HCT116 (cell line): Measurements from ENCODE around the gene C4orf54. TPM values are rescaled to one million over a fixed set of nuclear protein-coding genes. Genes with fewer than 3 reads are reported as not detected.

Experiments used
- ATAC-seq: fragments of 200-7000 bp; cut with Tn5 transposase; 2 replicates; pipeline ENCODE4 v1.9.1; 2020; ENCODE audit warnings: mild to moderate bottlenecking, moderate library complexity
- BruUV-seq: library from RNA; stranded (reverse); fragments of 400-500 nt; replicated peaks from 2 replicates; lab custom pipeline; 2021; lab: Mats Ljungman, UMichigan
- CTCF ChIA-PET: fragments of 300-600 bp; sonication (Branson Sonifier 250); formaldehyde crosslinking; loops from one replicate; lab custom pipeline; 2021; ENCODE audit warnings: antibody characterized with exemption; lab: Charles Lee
- POLR2A ChIA-PET: fragments of 300-600, 350-600 bp; sonication (Branson Sonifier 250); formaldehyde crosslinking; loops from one replicate; lab custom pipeline; 2021; ENCODE audit warnings: antibody characterized with exemption; lab: Charles Lee
- RAD21 ChIA-PET, 2 experiments: fragments of 300-600 bp; sonication (Branson Sonifier 250); formaldehyde crosslinking; loops; one replicate each; lab custom pipeline; 2023; ENCODE audit warnings: low total read pairs in 2 of 2; ENCODE audit not compliant: uncharacterized antibody in 2 of 2, unreplicated experiment in 2 of 2, low non-redundant PET in 1 of 2; lab: Charles Lee
- DNase-seq: peaks from one replicate; pipeline ENCODE4 v3.0.0-alpha.2; 2010; ENCODE audit warnings: low read depth, low spot score
- H2AFZ ChIP-seq: fragments of 200-600 bp; shearing (Covaris generic), sonication (generic); 2 replicates; pipeline ENCODE4 v1.6.1; 2017; ENCODE audit warnings: low read depth, mixed run types, mixed read lengths, antibody characterized with exemption, low read length; ENCODE audit not compliant: poor library complexity, severe bottlenecking
- H3K27ac ChIP-seq: 2 replicates; pipeline ENCODE4 v1.5.1; 2012; ENCODE audit warnings: low read depth, low read length
- H3K27me3 ChIP-seq: fragments of 200-600 bp; sonication (generic); 2 replicates; pipeline ENCODE4 v1.6.1; 2016; ENCODE audit warnings: mixed run types, low read length, mixed read lengths; ENCODE audit not compliant: insufficient read depth
- H3K36me3 ChIP-seq, 2 experiments: fragments of 200-500 bp in 1 of 2; fragments of 200-600 bp in 1 of 2; sonication (Bioruptor generic) in 1 of 2; sonication (generic) in 1 of 2; 2 replicates each; pipeline versions ENCODE4 v1.5.1 to v1.6.1; 2014 to 2016; ENCODE audit warnings: low read length in 2 of 2, inconsistent platforms in 1 of 2, mixed read lengths in 1 of 2, mixed run types in 1 of 2; ENCODE audit not compliant: insufficient read depth in 2 of 2, control insufficient read depth in 1 of 2
- H3K4me1 ChIP-seq, 2 experiments: fragments of 200-600 bp in 1 of 2; sonication (generic) in 1 of 2; 2 replicates each; pipeline versions ENCODE4 v1.5.1 to v1.6.1; 2012 to 2017; ENCODE audit warnings: low read length in 2 of 2, inconsistent platforms in 1 of 2, mild to moderate bottlenecking in 1 of 2, mixed read lengths in 1 of 2, mixed run types in 1 of 2, moderate library complexity in 1 of 2; ENCODE audit not compliant: insufficient read depth in 2 of 2, control insufficient read depth in 1 of 2
- H3K4me2 ChIP-seq: fragments of 200-600 bp; sonication (generic); 2 replicates; pipeline ENCODE4 v1.6.1; 2017; ENCODE audit warnings: mixed run types, low read length, mixed read lengths
- H3K4me3 ChIP-seq, 2 experiments: fragments of 200-600 bp in 1 of 2; sonication (generic) in 1 of 2; replicated peaks in 1 of 2; 2 replicates each; pipeline ENCODE4 v1.5.1; 2011 to 2016; ENCODE audit warnings: low read length in 2 of 2, control low read depth in 1 of 2, low read depth in 1 of 2, mild to moderate bottlenecking in 1 of 2, mixed read lengths in 1 of 2, mixed run types in 1 of 2
- H3K79me2 ChIP-seq: fragments of 200-600 bp; sonication (generic); 2 replicates; pipeline ENCODE4 v1.6.1; 2017; ENCODE audit warnings: mild to moderate bottlenecking, mixed run types, low read length, moderate library complexity, mixed read lengths; ENCODE audit not compliant: insufficient read depth
- H3K9ac ChIP-seq: fragments of 200-600 bp; sonication (generic); 2 replicates; pipeline ENCODE4 v1.6.1; 2016; ENCODE audit warnings: low read length, mixed read lengths
- H3K9me2 ChIP-seq: fragments of 200-600 bp; sonication (generic), shearing (Covaris generic); 2 replicates; pipeline ENCODE4 v1.6.1; 2017; ENCODE audit warnings: mixed run types, mild to moderate bottlenecking, moderate library complexity; ENCODE audit not compliant: insufficient read depth
- H3K9me3 ChIP-seq, 2 experiments: fragments of 200-500 bp in 1 of 2; fragments of 200-600 bp in 1 of 2; sonication (Bioruptor generic) in 1 of 2; sonication (generic) in 1 of 2; 2 replicates each; pipeline ENCODE4 v1.6.1; 2014 to 2017; ENCODE audit warnings: low read length in 2 of 2, mixed read lengths in 2 of 2, inconsistent platforms in 1 of 2, low read depth in 1 of 2, mild to moderate bottlenecking in 1 of 2, mixed run types in 1 of 2, moderate library complexity in 1 of 2; ENCODE audit not compliant: control insufficient read depth in 1 of 2, insufficient read depth in 1 of 2
- H4K20me1 ChIP-seq: fragments of 200-600 bp; sonication (generic), shearing (Covaris generic); 2 replicates; pipeline ENCODE4 v1.6.1; 2017; ENCODE audit warnings: mixed run types, mild to moderate bottlenecking, moderate library complexity; ENCODE audit not compliant: insufficient read depth
- ATF3 ChIP-seq: IDR thresholded peaks from 2 replicates; pipeline ENCODE4 v1.6.1; 2012
- CBX3 ChIP-seq: IDR thresholded peaks from 2 replicates; pipeline ENCODE4 v1.6.1; 2012; ENCODE audit warnings: low read depth
- EZH2phosphoT487 ChIP-seq: fragments of 200-600 bp; IDR thresholded peaks from 2 replicates; pipeline ENCODE4 v1.6.1; 2018; ENCODE audit warnings: antibody characterized with exemption, borderline replicate concordance
- FOSL1 ChIP-seq: IDR thresholded peaks from 2 replicates; pipeline ENCODE4 v1.6.1; 2012; ENCODE audit warnings: low read depth
- JUND ChIP-seq: IDR thresholded peaks from 2 replicates; pipeline ENCODE4 v1.6.1; 2012
- MAX ChIP-seq: IDR thresholded peaks from 2 replicates; pipeline ENCODE4 v1.6.1; 2012
- POLR2A ChIP-seq: IDR thresholded peaks from 2 replicates; pipeline ENCODE4 v1.7.0; 2011; ENCODE audit warnings: borderline replicate concordance; ENCODE audit not compliant: insufficient read depth, insufficient read length; ENCODE audit errors: extremely low read depth
- REST ChIP-seq: IDR thresholded peaks from 2 replicates; pipeline ENCODE4 v1.6.1; 2012; ENCODE audit warnings: low read depth
- SIN3A ChIP-seq: IDR thresholded peaks from 2 replicates; pipeline ENCODE4 v1.6.1; 2012; ENCODE audit warnings: low read depth
- SP1 ChIP-seq: IDR thresholded peaks from 2 replicates; pipeline ENCODE4 v1.6.1; 2012; ENCODE audit warnings: low read depth
- TCF7L2 ChIP-seq: IDR thresholded peaks from 2 replicates; pipeline ENCODE4 v1.7.0; 2011; ENCODE audit warnings: borderline replicate concordance, inconsistent platforms; ENCODE audit not compliant: insufficient read depth, insufficient read length; ENCODE audit errors: extremely low read depth
- YY1 ChIP-seq: IDR thresholded peaks from 2 replicates; pipeline ENCODE4 v1.6.1; 2011; ENCODE audit warnings: low read length, low read depth, moderate library complexity, mild to moderate bottlenecking; ENCODE audit not compliant: insufficient replicate concordance; ENCODE audit errors: extremely low read depth
- ZBTB33 ChIP-seq: IDR thresholded peaks from 2 replicates; pipeline ENCODE4 v1.6.1; 2011; ENCODE audit warnings: mild to moderate bottlenecking, low read length, moderate library complexity; ENCODE audit not compliant: insufficient replicate concordance; ENCODE audit errors: extremely low read depth
- ZFX ChIP-seq: fragments of 450-650 bp; IDR thresholded peaks from 2 replicates; pipeline ENCODE4 v1.6.1; 2017
- ZNF274 ChIP-seq: fragments of 200-500 bp; sonication (Bioruptor generic); IDR thresholded peaks from 2 replicates; pipeline ENCODE4 v1.6.1; 2014; ENCODE audit warnings: mild to moderate bottlenecking, low read depth, low read length, inconsistent platforms
- intact Hi-C: fragments of 100-400 bp; cut with micrococcal nuclease; formaldehyde crosslinking; loops from 2 replicates; pipeline ENCODE4 v1.10.0; 2022
- total RNA-seq: library from RNA; stranded (reverse); gene quantifications from one replicate; pipeline ENCODE4 v1.2.1, GENCODE V29; 2021; ENCODE audit not compliant: unreplicated experiment

The C4orf54 gene
- total RNA-seq, 1 experiment from 2014 or later = not detected

- TF ChIP-seq ATF3 = no peak
- no peak for TF ChIP-seq ZBTB33
- no peak for TF ChIP-seq JUND
Observed at GRCh38 chr4:99693140-99693539, 35.5 kb upstream of the C4orf54 start (continued).

GRCh38 chr4:99690990-99691389 lies 33.4 kb upstream of the C4orf54 start:
- ATAC-seq (no peak), DNase-seq (no peak)
- TF ChIP-seq SP1 (no peak), SIN3A (no peak), POLR2A (no peak), MAX (no peak), FOSL1 (no peak), REST (no peak), TCF7L2 (no peak), JUND (no peak), EZH2phosphoT487 (no peak), ZFX (no peak), CBX3 (no peak), ATF3 (no peak), ZNF274 (no peak), YY1 (no peak), ZBTB33 (no peak)
- Histone ChIP-seq H3K9me2 (no peaks in the 10 kb centered on the region), H3K4me1 (no peaks in the 10 kb centered on the region), H2AFZ (no peak overlapping the region), H3K9me3 (no peaks in the 10 kb centered on the region), H4K20me1 (no peaks in the 10 kb centered on the region), H3K27ac (no peak overlapping the region), H3K27me3 (no peaks in the 10 kb centered on the region), H3K79me2 (no peaks in the 10 kb centered on the region), H3K9ac (no peak overlapping the region), H3K4me3 (no peak overlapping the region), H3K4me2 (no peak overlapping the region), H3K36me3 (no peaks in the 10 kb centered on the region)
- ChIA-PET POLR2A (no interaction called here), CTCF (no interaction called here), RAD21 (no interaction called here)
- intact Hi-C loops = no loop called here
- BruUV-seq = no TSS peak
